Adrenal gland (tissue), 12 donors: ENCODE data around the gene APBA2. TPM values are rescaled to one million over a fixed set of nuclear protein-coding genes. Genes with fewer than 3 reads are reported as not detected.

Experiments used
- DNase-seq, 7 donors: peaks; one replicate each; pipeline ENCODE4 v3.0.0-alpha.2; 2019 to 2020
- H3K27ac ChIP-seq, 5 donors: fragments of 200-600 bp; sonication (generic) in 4 of 5; 1 replicate in 3 of 5; 2 replicates in 2 of 5; pipeline versions ENCODE4 v1.5.1 to v1.8.0; 2016 to 2020; ENCODE audit warnings: mild to moderate bottlenecking in 1 of 5
- H3K27me3 ChIP-seq: fragments of 200-600 bp; 2 replicates; pipeline ENCODE4 v1.8.0; 2021
- H3K36me3 ChIP-seq, 2 donors: fragments of 200-600 bp; replicated peaks in 1 of 2; 1 replicate in 1 of 2; 2 replicates in 1 of 2; pipeline versions ENCODE4 v1.5.1 to v1.8.0; 2018 to 2022
- H3K4me1 ChIP-seq, 2 donors: fragments of 200-600 bp; replicated peaks in 1 of 2; 1 replicate in 1 of 2; 2 replicates in 1 of 2; pipeline versions ENCODE4 v1.5.1 to v1.8.0; 2018 to 2021
- H3K4me3 ChIP-seq, 4 donors: fragments of 200-600 bp; sonication (generic) in 3 of 4; one replicate each; pipeline ENCODE4 v1.5.1; 2016 to 2018
- H3K9me3 ChIP-seq, 3 donors: fragments of 200-600 bp; sonication (generic) in 1 of 3; replicated peaks in 1 of 3; 1 replicate in 2 of 3; 2 replicates in 1 of 3; pipeline versions ENCODE4 v1.5.1 to v1.8.0; 2016 to 2021
- CTCF ChIP-seq, 6 experiments: fragments of 450-650 bp in 4 of 6; fragments of 200-600 bp in 2 of 6; sonication (generic) in 1 of 6; IDR thresholded peaks; 1 replicate in 5 of 6; 2 replicates in 1 of 6; pipeline versions ENCODE4 v1.5.1 to v1.8.0; 2016 to 2021; ENCODE audit warnings: antibody characterized with exemption in 6 of 6, mild to moderate bottlenecking in 2 of 6, moderate library complexity in 1 of 6
- POLR2A ChIP-seq, 2 donors: fragments of 450-650 bp; IDR thresholded peaks; one replicate each; pipeline ENCODE4 v1.6.1; 2017; ENCODE audit warnings: antibody characterized with exemption in 2 of 2, mild to moderate bottlenecking in 2 of 2, moderate library complexity in 1 of 2
- WGBS, 4 donors: extraction: QIAGEN DNeasy Blood & Tissue Kit in 2 of 4; methylation state at CpG; one replicate each; pipeline versions ENCODE4 v1.1.5 to v1.1.7; 2013 to 2017; 5-methylcytosine and 5-hydroxymethylcytosine counted together
- intact Hi-C, 2 donors: fragments of 100-400 bp; cut with DNase I; formaldehyde crosslinking; loops; one replicate each; pipeline versions ENCODE4 v1.14.1 to v1.15.0; 2022 to 2023
- polyA plus RNA-seq, 3 donors: library from polyadenylated mRNA; stranded (reverse); fragments of 200-250 nt in 2 of 3; fragments of 350-450 nt in 1 of 3; fragmentation: Illumina TruSeq in 1 of 3; extraction: RNeasy Lipid Tissue Mini Kit (QIAGEN cat#74804) in 1 of 3; gene quantifications; one replicate each; pipeline ENCODE4 v1.2.3, GENCODE V29; 2013 to 2014
- total RNA-seq, 9 donors: library from RNA; depleted of rRNA in 4 of 9; stranded (reverse); fragments of >200 nt in 4 of 9; fragments of 120-200 nt in 1 of 9; fragmentation: NEBNext Ultra II Directional in 1 of 9; extraction: Animal tissue kit (Norgen Biotek cat#: 25700) in 1 of 9; gene quantifications; one replicate each; pipeline versions ENCODE4 v1.1.0 to v1.2.4, GENCODE V29; 2013 to 2023
- donor health status: healthy with polysubstance abuse.
- donor health status: Bipolar disorder and iron deficiency.
- donor health status: DM: yes; HTN: yes; CAD: no.
- donor health status: DM: no; HTN: no; CAD: no.
- donor health status: DM: no; HTN: no; CAD: no.
- donor health status: DM: yes; HTN: yes; CAD: no.

APBA2 gene
- total and polyA plus RNA-seq, 12 donors = 2.1 to 13.2 (median 4.7) TPM

- WGBS, 4 donors = 81 to 94% (median 88%) methylated on average over 15 to 18 of the region's 18 CpGs
- intact Hi-C loops = loop anchor here in 1 of 2 donors (10.0 kb wide), 1 partner anchor 53 kb away; no protein-coding TSS in a partner anchor
- TF ChIP-seq CTCF (IDR thresholded peaks at IDR 0.05) = no peak
- no peak for TF ChIP-seq POLR2A (IDR thresholded peaks at IDR 0.05)
Observed at GRCh38 chr15:28957606-28958498, 72.1 kb downstream of the APBA2 start.

GRCh38 chr15:28959326-28959725 lies 73.6 kb downstream of the APBA2 start:
- Histone ChIP-seq H3K27ac (no peak overlapping the region), H3K27me3 (peaks cover 3% of the 10 kb centered on the region), H3K4me1 (no peaks in the 10 kb centered on the region), H3K36me3 (no peaks in the 10 kb centered on the region), H3K4me3 (no peak overlapping the region), H3K9me3 (no peaks in the 10 kb centered on the region)
- 81 to 94% (median 87%) methylated on average over 7 of the region's 7 CpGs for WGBS, 4 donors
- no peak for DNase-seq
- intact Hi-C loops = loop anchor here in 1 of 2 donors (10.0 kb wide), 1 partner anchor 55 kb away; no protein-coding TSS in a partner anchor
- no peak for TF ChIP-seq CTCF (IDR thresholded peaks at IDR 0.05)
- no peak for TF ChIP-seq POLR2A (IDR thresholded peaks at IDR 0.05)

More at GRCh38 chr15:28957606-28958498, 72.1 kb downstream of the APBA2 start:
- Histone ChIP-seq H3K27me3 (peaks cover 3% of the 10 kb centered on the region), H3K9me3 (no peaks in the 10 kb centered on the region), H3K4me1 (no peaks in the 10 kb centered on the region), H3K27ac (no peak overlapping the region), H3K36me3 (no peaks in the 10 kb centered on the region), H3K4me3 (no peak overlapping the region)
- DNase-seq = no peak

GRCh38 chr15:28960979-28961378 lies 75.2 kb downstream of the APBA2 start:
- no peak for DNase-seq
- WGBS, 4 donors = 80 to 88% (median 85%) methylated on average over 9 of the region's 9 CpGs
- Histone ChIP-seq H3K4me1 (no peaks in the 10 kb centered on the region), H3K4me3 (no peak overlapping the region), H3K36me3 (no peaks in the 10 kb centered on the region), H3K27me3 (no peaks in the 10 kb centered on the region), H3K9me3 (no peaks in the 10 kb centered on the region), H3K27ac (no peak overlapping the region)
- no peak for TF ChIP-seq POLR2A (IDR thresholded peaks at IDR 0.05)
- TF ChIP-seq CTCF (IDR thresholded peaks at IDR 0.05) = no peak
- intact Hi-C loops = no loop called here

GRCh38 chr15:28961391-28961790 lies 75.6 kb downstream of the APBA2 start:
- no peak for DNase-seq
- intact Hi-C loops = no loop called here
- WGBS, 4 donors = 88 to 94% (median 91%) methylated on average over 12 of the region's 12 CpGs

More at GRCh38 chr15:28961391-28961790, 75.6 kb downstream of the APBA2 start:
- no peaks in the 10 kb centered on the region for H3K9me3 ChIP-seq
- no peaks in the 10 kb centered on the region for H3K27me3 ChIP-seq
- H3K36me3 ChIP-seq = no peaks in the 10 kb centered on the region
- no peak overlapping the region for H3K4me3 ChIP-seq
- H3K4me1 ChIP-seq = no peaks in the 10 kb centered on the region
- no peak overlapping the region for H3K27ac ChIP-seq
- TF ChIP-seq CTCF (IDR thresholded peaks at IDR 0.05) (no peak), POLR2A (IDR thresholded peaks at IDR 0.05) (no peak)
